OCI-LY1 (cell line): ENCODE data around the gene GNG12.

Experiments
- EZH2 ChIP-seq: fragments of 200-600 bp; sonication (generic), shearing (Covaris generic); IDR thresholded peaks from 2 replicates; pipeline ENCODE4 v1.8.0; 2017; ENCODE audit warnings: borderline replicate concordance, mixed run types, mild to moderate bottlenecking, antibody characterized with exemption, low read length, moderate library complexity, mixed read lengths
- TF ChIP-seq, protein P1 (sequence below): fragments of 200-600 bp; sonication (generic), shearing (Covaris generic); IDR thresholded peaks from 2 replicates; pipeline ENCODE4 v1.5.1; 2017; ENCODE audit warnings: mild to moderate bottlenecking, antibody characterized with exemption, low read length, moderate library complexity, mixed read lengths

DNA sequence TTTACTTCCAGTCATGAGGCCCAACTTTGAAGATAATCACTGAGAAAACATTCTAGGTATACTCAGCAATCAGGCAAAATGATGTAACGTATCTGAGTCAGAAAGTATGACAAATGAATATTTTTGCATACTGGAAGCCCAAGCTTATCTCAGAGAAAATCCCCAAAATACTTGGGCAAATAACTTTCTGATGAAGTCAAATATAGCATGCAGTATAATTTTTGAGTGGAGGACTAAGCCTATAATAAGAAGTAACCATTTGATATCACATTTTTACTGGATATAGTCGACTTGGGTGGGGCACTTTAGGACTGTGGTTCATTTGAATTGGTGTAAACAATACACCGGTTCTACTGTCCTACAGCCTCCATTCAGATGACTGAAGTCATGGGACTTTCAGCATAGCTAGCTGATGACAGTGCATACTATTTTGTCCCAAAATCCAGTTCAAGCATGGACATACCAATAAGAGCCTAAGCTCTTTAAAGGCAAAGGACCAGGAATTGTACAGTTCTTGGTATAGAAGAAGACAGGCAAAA is 150.5 kb downstream of the GNG12 start:
- no peak for TF ChIP-seq EZH2
- TF ChIP-seq, protein P1, sequence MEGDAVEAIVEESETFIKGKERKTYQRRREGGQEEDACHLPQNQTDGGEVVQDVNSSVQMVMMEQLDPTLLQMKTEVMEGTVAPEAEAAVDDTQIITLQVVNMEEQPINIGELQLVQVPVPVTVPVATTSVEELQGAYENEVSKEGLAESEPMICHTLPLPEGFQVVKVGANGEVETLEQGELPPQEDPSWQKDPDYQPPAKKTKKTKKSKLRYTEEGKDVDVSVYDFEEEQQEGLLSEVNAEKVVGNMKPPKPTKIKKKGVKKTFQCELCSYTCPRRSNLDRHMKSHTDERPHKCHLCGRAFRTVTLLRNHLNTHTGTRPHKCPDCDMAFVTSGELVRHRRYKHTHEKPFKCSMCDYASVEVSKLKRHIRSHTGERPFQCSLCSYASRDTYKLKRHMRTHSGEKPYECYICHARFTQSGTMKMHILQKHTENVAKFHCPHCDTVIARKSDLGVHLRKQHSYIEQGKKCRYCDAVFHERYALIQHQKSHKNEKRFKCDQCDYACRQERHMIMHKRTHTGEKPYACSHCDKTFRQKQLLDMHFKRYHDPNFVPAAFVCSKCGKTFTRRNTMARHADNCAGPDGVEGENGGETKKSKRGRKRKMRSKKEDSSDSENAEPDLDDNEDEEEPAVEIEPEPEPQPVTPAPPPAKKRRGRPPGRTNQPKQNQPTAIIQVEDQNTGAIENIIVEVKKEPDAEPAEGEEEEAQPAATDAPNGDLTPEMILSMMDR: no peak
